SU-DHL-6 (cell line): ENCODE measurements around the gene EYA2.

Experiments used
- EZH2phosphoT487 ChIP-seq: fragments of 200-600 bp; sonication (generic), shearing (Covaris generic); conservative IDR thresholded peaks from 2 replicates; pipeline ENCODE4 v1.6.1; 2018; ENCODE audit warnings: mild to moderate bottlenecking, antibody characterized with exemption, low read length, moderate library complexity, mixed read lengths
- TF ChIP-seq, protein P1 (sequence below): fragments of 200-600 bp; sonication (generic); IDR thresholded peaks from one replicate; pipeline ENCODE4 v1.5.1; 2017; ENCODE audit warnings: antibody characterized with exemption, mild to moderate bottlenecking, low read length, moderate library complexity; ENCODE audit not compliant: insufficient read depth, poor library complexity, severe bottlenecking

DNA sequence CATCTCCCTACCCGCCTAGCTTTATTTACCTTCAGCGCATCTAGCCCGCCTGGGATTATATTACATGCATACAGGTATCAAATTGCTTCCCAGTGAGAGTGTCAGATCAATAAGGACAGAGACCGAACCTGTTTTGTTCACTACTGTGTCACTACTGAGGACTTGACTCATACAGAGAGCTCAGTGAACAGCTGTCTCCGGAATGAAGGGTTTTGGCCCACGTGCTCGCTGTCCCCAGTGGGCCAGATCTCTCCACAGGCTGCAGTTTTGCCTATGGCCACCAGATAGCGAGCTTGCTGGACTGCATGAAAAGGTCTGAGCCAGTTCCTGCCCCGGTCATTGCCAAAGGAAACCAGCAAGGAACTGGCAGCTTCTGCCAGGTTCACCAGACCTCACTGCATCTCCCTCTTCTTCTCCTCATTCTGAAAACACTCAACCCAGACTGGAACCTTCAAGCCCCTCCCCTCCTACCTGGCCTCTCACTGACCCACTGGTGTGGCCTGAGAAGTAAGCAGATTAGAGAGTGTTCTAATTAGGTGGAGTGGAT is 311.0 kb downstream of the EYA2 start:
- TF ChIP-seq, protein P1, sequence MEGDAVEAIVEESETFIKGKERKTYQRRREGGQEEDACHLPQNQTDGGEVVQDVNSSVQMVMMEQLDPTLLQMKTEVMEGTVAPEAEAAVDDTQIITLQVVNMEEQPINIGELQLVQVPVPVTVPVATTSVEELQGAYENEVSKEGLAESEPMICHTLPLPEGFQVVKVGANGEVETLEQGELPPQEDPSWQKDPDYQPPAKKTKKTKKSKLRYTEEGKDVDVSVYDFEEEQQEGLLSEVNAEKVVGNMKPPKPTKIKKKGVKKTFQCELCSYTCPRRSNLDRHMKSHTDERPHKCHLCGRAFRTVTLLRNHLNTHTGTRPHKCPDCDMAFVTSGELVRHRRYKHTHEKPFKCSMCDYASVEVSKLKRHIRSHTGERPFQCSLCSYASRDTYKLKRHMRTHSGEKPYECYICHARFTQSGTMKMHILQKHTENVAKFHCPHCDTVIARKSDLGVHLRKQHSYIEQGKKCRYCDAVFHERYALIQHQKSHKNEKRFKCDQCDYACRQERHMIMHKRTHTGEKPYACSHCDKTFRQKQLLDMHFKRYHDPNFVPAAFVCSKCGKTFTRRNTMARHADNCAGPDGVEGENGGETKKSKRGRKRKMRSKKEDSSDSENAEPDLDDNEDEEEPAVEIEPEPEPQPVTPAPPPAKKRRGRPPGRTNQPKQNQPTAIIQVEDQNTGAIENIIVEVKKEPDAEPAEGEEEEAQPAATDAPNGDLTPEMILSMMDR: peak; percentile 18
- no peak for TF ChIP-seq EZH2phosphoT487
